Stimulated activated CD8-positive, alpha-beta memory T cell treated with anti-CD3 and anti-CD28 coated beads, Interleukin-15, amount 100 ng/mL, for 48 hours (primary cell): ENCODE data around the gene SHROOM3.

Source experiments
- DNase-seq, 2 donors: peaks; one replicate each; pipeline ENCODE4 v3.0.0-alpha.2; 2020; ENCODE audit warnings: low read depth in 2 of 2

Gene SHROOM3

DNA sequence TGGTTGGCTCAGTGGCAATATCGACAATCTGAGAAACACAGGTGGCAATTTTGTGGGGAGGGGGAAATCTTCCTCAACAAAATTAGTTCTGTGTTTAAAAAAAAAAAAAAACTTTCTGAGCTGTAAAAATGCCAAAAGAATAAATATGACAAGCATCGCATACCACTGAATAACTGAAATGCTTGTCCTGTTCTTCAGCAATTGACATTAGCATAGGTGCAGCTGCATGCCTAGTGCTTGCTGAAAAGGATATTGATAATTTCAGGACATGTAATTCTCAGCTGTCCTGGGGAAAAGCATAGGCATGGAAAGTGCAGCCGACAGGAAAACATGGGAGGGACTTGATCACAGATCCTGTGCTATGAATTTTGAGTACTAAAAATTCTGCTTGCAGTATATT is 315.7 kb downstream of the SHROOM3 start:
- DNase-seq: no peak

DNA sequence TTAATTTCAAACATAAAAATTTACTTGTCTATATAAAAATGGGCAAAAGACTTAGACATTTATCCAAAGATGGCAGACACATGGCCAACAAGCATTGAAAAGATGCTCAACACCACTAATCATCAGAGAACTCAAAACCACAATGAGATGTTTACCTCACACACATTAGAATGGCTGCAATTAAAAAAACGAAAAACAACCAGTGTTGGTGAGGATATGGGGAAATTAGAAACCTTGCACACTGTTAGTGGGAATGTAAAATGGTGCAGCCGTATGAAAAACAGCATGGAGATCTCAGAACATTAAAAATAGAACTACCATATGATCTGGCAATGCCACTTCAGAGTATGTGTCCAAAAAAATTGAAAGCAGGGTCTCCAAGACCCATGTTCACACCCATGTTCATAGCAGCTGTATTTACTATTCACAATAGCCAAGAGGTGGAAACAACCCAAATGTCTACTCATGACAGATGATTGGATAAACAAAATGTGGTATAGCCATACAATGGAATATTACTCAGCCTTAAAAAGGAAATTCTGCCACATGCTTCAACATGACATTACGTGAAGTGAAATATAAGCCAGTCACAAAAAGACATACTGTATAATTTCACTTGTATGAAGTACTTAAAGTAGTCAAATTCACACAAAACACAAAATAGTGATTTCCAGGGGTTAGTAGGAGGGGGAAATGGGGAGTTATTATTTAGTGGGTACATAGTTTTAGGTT is 316.7 kb downstream of the SHROOM3 start:
- no peak for DNase-seq

DNA sequence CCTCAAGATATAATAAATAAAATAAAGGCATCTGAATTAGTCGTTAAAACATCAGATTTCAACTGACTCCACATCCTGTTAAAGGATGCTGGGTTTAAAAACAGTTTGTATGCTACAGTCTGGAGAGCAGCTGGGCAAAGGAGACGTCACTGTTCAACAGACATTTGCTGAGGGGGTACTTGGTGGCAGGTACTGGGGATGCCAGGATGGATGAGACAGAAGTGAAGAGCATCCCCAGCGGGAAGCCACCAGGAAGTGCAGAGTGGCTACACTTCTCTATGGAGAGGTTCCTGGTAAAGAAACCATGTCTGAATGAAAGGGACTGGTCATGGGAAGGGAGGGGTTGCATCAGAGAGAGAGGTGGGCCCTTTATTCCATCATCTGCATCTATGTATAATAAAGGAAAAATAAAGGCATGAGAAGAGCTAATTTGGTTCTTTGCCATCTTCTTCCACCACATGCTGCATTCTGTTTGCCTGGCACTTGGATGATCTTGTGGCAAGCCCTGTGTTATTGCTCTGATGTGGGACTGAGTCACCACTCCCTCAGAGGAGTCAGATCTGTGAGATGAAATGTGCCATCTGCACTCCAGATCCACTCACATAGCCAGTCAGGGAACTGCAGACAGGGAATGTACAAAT is 318.0 kb downstream of the SHROOM3 start:
- no peak for DNase-seq

DNA sequence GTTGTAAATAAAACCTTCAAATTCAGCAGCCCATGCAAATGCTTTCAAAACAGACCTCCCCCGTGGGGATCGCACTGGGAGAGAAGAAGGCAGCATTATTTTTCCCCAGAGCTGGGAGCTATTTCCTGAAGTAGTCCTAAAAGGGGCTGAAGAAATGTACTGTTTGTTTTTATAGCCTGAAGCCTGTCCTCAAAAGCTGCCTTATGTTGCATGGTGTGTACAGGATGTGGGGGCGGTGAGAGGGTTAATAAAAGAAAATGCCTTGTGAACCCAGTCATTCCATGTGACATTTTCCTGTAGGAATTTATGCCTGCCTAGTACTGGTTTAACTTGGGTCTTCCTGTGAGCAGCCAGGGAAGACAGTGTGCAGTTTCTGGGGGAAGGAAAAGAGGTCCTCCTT is 318.8 kb downstream of the SHROOM3 start:
- no peak for DNase-seq

DNA sequence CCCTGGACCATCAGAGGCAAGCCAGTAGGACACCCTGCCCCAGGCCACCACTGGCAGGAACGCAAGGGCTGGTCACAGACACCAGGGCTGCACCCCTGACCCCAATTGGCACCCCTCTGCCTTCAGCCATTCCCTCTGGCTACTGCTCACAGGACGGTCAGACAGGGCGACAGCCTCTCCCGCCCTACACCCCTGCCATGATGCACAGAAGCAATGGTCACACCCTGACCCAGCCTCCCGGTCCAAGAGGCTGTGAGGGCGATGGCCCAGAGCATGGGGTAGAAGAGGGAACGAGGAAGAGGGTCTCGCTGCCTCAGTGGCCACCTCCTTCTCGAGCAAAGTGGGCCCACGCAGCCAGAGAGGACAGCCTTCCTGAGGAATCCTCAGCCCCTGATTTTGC is 319.4 kb downstream of the SHROOM3 start:
- no peak for DNase-seq

DNA sequence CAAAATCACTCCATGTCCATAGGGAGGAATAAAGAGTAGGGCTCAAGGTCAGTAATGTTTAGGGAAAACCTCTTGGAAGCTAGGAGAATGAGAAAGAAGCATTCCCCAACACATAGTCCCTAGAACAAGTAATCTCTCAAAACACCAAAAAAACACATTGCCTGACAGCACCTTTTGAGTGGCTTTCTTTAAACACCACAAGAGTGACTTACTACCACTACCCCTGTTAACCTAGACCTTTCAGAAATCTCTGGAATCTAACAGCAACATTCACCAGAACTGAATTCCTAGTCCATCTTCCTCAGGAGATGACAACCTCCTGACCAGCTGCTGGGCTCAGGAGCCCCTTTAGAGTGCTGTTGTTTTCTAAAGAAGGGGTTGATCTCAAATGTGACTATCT is 320.7 kb downstream of the SHROOM3 start:
- DNase-seq: no peak

DNA sequence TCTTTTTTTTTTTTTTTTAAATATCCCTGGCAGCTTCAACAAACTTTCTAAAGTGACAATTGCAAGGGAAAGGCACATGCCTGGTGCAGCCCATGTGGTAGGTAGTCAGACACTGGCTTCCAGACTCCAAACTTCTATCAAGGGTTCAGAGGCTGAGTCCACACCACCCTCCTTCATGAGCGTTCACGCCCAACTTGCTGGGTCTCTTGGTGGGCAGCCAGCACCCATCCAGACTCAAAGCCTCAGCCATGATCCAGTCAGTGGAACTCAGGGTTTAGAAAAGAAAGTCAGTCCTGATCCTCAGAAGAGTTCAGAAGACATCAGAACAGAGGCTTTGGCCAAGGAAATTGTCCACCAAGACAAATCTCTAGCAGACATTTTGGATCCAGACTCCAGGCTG is 321.4 kb downstream of the SHROOM3 start:
- DNase-seq: no peak

DNA sequence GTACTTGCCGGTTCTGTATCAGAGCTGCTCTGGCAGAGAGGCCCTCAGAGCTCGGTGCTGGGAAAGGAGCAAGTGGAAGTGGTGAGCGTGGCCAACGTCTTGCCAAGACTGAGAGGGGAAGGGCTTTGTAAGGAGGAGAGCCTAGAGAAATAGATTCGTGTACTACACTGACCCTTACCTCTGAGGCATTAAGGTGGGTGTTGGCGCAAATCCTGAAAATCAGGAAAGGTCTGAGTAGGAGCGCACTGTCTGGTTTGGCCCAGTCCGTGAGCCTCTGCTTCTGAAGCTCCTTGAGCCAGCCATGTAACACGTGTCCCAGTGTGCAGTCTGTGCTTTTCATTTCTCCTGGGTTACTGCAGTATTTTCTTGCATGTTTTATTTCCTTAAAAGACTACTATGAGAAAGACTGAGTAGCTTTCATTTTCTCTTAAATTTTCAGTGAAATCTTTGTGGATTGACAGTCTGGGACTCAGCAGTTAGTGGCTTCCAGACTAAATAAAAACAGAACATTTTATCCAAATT is 322.4 kb downstream of the SHROOM3 start:
- no peak for DNase-seq

DNA sequence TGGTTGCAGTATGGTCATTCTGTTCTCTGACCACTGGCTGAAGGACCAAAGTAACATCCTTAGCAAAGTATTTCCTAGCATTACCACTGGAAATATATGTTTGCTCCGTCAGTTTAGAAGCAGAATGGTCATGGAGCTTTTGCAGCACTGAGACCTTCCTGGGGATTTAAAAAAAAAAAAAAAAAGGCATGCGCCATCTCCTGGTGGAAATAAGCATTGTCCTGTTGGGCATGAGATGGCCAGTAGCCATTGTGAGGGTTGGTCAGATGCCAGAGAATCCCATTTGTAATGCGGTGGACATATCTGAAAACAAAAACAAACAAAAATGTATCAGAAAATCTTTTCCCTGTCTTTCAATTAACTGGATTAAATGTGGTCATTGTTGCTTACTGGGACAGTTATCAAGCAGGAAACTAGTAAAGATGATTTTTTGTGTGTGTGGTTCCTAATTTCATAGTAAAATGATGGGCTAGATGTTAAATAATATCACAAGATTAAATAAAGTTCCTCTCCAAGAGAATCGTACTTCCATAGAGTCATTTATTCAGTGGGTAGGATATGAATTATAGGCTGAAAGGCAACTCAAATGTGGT is 323.4 kb downstream of the SHROOM3 start:
- DNase-seq: no peak

DNA sequence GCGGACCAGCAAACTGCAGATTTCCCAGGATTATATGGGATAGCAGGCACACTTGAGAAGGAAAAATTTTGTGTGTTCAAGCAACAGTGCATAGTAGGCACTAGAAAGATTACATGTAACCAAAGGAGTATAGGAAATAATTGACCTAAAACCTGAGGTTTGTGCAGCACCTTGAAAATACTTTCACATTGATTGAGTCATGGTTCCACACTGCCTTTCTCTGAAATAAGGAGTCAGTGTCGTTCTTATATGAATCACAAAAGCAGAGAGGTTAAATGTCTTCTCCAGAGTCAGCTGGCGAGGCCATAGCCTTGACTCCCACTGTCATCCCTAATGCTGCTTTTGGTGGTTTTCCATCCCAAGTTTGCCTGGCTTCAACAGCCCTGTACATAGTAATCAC is 324.0 kb downstream of the SHROOM3 start:
- DNase-seq: no peak

DNA sequence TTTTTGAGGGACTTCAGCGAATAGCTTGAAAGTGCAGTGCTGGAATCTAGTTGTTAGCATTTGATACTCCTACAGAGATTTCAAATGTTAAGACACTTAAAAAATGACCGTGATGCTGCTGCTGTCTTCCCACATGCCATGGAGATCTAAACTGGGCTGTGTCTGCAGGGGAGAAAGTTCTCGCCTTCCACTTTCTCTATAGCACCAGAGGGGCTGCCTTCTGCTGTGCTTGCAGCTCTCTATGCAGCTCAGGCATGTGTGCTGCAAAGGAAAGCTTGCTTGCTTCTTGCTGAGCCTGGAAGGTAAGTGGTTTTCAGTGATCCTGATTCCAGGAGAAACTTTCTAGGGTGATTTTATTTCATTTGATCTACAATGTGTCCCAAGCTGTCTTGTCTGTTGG is 325.2 kb downstream of the SHROOM3 start:
- no peak for DNase-seq

DNA sequence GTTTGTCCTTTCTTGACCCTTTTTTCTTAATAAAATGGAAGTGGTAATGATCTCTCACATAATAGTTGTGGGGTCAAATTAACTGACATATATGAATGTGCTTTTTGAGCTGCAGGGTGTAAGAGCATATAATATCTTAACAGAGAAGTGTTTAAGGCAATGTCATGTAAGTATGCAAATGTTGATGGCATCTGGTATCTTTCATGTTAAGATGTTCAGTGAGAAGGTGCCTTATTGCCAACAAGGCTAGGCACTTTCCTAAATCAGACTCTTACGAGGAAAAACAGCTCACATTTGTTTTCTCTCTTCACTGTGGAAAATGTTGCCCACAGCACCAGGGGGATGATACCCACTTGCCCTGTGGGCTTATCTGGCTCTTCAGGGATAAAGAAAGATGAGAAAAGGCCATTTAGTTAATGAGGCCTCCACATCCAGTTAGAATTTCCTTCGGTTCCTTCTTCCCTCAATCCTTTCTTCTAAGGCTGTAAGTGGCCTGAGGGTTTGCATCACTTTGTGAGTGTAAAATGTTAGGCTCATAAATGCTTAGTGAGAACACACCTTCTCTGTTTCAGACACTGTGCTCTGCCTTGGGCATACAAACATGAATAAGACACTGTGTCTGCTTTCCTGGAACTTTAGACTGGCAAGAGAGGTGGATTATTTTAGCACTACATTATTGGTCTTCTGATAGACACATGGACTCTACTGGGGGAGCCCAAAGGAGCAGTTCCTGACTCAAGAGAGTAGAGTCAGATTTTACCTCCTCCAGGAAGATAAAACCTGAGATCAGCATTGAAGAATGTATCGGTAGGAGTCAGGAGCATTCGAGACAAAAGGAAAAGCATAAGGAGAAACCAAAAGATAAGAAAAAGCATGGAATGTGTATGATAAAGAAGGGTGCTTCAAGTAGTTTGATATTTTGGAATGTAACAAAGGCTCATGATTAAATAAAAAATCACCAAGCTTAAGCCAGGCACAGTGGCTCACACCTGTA is 327.4 kb downstream of the SHROOM3 start:
- DNase-seq: no peak

DNA sequence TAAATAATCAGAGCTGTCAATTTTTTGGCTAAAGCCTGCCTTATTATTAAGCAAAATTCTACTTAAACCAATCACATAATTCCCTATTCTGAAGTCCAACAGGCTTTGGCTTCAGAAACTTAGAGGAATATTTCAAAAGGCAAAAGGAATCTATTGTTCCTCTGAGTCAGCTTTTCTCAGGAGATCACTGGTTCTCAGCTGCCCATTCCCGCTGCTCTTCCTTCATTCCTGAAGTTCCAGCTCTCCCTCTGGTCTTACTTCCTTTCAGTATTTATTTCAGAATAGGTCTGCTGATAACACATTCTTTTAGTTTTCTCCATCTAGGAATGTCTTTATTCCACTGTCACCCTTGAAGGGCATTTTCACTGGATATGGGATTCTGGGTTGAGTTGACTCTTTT is 329.2 kb downstream of the SHROOM3 start:
- no peak for DNase-seq

DNA sequence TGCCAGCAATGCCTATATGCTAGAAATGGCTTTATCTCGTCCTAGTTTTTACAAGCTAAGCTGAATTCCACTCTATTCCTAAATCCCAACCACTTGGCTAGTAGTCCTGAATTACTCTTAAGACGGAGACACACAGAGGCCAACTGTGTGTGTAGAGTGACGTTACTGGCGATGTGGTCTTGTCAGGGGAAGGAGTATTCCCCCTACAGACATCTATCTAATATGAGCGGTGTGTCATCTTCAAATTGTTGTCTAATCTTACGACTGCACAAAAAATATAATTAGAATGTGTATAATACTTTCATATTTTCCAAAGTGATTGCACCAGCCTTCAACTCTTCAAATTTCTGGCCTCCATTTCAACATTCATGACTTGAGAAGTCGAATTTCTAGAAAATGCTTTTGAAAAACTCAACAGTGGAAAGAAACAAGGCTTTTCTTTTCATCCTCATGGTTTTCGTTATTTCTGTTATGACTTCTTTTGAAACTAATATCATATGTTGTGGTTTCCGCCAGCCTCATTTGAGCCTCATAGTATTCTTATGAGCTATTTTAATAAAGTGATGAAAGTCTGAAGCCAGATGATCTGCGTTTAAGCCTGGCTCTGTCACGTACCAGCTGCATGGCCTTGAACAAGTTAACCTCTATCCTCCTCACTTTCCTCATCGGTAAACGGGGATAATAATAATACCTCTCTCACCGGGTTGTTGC is 330.6 kb downstream of the SHROOM3 start:
- DNase-seq: no peak

DNA sequence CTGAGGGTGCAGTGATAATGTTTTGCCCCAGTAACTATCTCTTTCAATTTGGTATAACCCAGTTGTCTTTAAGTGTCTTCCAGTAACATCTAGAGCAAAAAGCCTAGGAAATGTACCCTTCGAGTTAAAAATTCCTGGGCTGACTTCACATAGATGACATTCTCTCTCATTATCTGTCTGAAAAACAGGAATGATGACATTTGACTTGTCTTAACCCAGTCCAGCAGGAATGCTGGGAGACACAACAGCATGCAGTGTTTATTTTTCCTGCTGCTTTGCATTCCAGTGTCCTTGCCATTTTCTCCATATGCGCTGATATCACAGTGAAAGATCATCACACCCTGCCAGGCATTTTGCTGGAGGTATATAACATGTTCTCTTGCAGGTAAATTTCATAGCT is 333.0 kb downstream of the SHROOM3 start:
- DNase-seq: no peak

DNA sequence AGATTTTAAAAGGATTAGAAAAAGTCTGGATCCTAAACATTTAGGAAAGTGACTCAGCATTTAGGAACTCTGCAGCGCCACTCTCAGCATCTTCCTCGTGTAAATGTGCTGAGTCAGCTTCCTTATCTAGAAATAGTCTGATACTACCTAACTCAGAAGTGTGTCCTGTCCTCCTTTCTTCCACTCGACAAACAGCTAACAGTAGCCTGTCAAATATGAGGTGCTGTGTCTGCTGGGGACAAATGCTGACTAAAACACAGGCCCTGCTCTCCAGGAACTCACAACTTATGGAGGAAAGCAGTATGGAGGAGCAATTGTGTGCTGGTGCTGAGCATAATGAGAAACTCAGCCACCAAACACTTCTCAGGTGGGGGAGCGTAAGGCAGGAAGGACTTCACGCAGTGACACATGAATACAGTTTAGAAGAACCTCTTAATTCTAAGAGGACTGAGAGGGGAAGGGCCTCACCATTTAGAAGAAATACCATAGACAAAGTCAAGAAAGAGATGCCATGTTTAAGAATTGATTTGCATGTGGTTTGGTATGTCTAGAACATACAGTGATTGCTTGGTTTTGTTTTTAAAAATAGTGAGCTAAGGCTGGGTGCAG is 337.6 kb downstream of the SHROOM3 start:
- no peak for DNase-seq

DNA sequence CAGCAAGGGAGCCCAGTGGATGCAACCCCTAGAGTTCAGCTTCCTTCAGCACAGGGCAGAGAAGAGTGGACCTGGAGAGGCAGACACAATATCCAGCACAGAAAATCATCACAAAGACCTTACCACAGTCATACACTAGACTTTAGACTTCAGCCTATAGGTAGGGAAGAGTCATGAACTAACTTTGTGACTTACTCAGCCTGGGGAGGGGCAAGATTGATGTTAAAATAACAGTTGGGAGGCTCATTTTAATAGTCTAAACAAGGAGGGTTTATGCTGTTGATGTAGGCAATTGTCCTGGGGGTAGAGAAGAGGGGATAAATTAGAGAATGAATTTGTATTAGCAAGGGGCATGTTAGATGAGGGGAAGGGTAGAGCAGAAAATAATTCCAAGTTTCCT is 338.7 kb downstream of the SHROOM3 start:
- no peak for DNase-seq

DNA sequence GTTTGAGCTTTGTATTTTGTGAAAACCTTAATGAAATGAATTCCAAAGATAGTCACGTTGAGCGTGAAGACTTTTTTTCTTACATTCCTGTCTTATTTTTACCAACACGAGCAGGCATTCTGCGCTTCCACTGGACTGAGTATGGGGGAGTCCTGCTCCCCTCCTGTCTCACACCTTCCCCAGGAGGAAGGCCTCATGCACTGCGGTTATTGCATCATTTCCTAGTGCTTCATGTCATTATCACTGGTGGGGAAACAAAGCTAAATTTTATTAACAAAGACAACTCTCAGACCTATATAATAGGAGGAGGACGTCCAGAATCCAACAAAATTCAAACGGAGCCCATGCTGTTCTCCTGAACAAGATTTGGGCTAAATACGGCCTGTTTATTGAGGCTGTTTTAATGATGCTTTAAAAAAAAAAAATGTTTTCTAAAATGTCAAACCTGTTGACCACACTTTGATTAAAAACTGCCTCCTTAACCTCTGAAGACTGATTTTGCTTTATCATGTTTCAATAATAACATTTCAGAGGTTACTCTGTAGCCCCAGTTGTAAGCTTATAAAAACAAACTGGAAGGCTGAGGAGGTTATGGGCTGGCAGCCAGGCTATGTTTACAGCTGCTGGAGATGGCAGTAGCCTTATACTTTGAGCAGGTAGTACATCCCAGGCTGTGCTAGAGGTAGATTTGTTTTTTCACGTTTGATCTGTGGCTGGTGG is 344.9 kb downstream of the SHROOM3 start:
- no peak for DNase-seq

DNA sequence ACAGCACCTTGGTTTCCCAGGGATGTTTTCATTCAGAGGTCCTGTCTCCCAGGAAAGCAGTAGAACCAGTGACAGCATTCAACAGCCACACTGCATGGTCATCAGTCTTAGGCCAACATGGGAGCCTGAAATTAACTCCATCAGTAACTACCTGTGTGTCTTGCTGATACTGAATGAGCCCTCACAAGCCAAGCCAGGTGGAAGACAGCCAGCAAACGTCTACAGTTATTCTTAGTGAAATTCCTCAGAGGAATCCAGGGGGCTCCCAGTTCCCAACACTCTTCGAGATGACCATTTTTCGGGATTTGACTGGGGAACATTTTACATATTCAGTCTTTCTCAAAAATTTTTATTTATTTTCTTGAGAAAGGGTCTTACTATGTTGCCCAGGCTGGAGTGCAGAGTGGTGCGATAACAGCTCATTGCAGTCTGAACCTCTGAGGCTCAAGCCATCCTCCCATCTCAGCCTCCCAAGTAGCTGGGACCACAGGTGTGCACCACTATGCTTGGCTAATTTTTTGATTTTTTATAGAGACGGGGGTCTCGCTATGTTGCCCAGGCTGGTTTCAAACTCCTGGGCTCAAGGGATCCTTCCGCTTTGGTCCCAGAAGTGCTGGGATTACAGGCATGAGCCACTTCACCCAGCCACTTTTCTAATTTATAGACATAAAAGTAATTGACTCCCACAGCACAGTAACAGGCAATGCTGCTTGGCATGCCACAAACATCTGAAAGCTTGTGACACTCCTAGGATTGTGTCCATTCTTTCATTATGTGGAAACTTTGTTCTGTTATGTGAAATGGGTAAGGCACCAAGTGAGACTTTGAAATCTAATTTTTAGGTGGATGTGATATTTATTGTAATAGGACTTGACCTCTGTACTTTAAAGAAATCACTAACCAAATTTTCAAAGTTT is 346.0 kb downstream of the SHROOM3 start:
- no peak for DNase-seq
